Activated CD4-positive, alpha-beta T cell treated with anti-CD3 and anti-CD28 coated beads for 48 hours (primary cell): ENCODE data around the gene NDUFS8.

Experiments used
- DNase-seq: peaks from one replicate; pipeline ENCODE4 v3.0.0-alpha.2; 2020

The NDUFS8 gene

GRCh38 chr11:68052137-68052873 is 21.8 kb downstream of the NDUFS8 start:
- no peak for DNase-seq

- no peak for DNase-seq
These were observed 22.6 kb downstream of the NDUFS8 start for GRCh38 chr11:68053117-68053516.

- DNase-seq = no peak
These were observed 23.7 kb downstream of the NDUFS8 start for GRCh38 chr11:68053981-68054812.

- no peak for DNase-seq
These were observed 26.1 kb downstream of the NDUFS8 start for GRCh38 chr11:68056317-68057285.

- DNase-seq = no peak
These were observed 27.3 kb downstream of the NDUFS8 start for GRCh38 chr11:68057807-68058206.

- no peak for DNase-seq
These were observed 31.0 kb downstream of the NDUFS8 start for GRCh38 chr11:68061508-68061907.

- no peak for DNase-seq
These were observed 34.4 kb downstream of the NDUFS8 start for GRCh38 chr11:68064926-68065325.

- no peak for DNase-seq
These were observed 35.4 kb downstream of the NDUFS8 start for GRCh38 chr11:68065841-68066240.

- no peak for DNase-seq
These were observed 36.3 kb downstream of the NDUFS8 start for GRCh38 chr11:68066742-68067141.

GRCh38 chr11:68067991-68068390 is 37.5 kb downstream of the NDUFS8 start:
- no peak for DNase-seq

- DNase-seq = no peak
These were observed 41.0 kb downstream of the NDUFS8 start for GRCh38 chr11:68071281-68072048.

GRCh38 chr11:68074584-68075352 is 44.3 kb downstream of the NDUFS8 start:
- no peak for DNase-seq

GRCh38 chr11:68076371-68077042 is 46.0 kb downstream of the NDUFS8 start:
- DNase-seq = no peak

GRCh38 chr11:68077617-68078582 is 47.4 kb downstream of the NDUFS8 start:
- DNase-seq = no peak

GRCh38 chr11:68080860-68081259 is 50.4 kb downstream of the NDUFS8 start:
- DNase-seq = no peak

- DNase-seq = no peak
These were observed 51.2 kb downstream of the NDUFS8 start for GRCh38 chr11:68081691-68082090.

GRCh38 chr11:68082481-68082880 is 52.0 kb downstream of the NDUFS8 start:
- DNase-seq = no peak

GRCh38 chr11:68083517-68083916 is 53.0 kb downstream of the NDUFS8 start:
- no peak for DNase-seq
